GM12891 (cell line): ENCODE measurements around the gene CXCR3. TPM values are rescaled to one million over a fixed set of nuclear protein-coding genes. Genes with fewer than 3 reads are reported as not detected.
A peak's percentile ranks its signal among the peaks of the same experiment; 100 is the strongest.
"Not testable (repeated sequence)": the region's sequence is repeated elsewhere in the genome, so short reads cannot be mapped to it uniquely, and the experiment has no call there.

Source experiments
- DNase-seq: peaks from one replicate; pipeline ENCODE4 v3.0.0; 2011; ENCODE audit warnings: low spot score; ENCODE audit not compliant: insufficient read length
- FAIRE-seq: peaks from 2 replicates; lab custom pipeline; 2011; peaks lifted over from hg19 to GRCh38; lab: Jason Lieb, UNC
- PAX5 ChIP-seq: IDR thresholded peaks from 2 replicates; pipeline ENCODE4 v1.6.1; 2011; ENCODE audit warnings: low read length, moderate library complexity, mild to moderate bottlenecking; ENCODE audit not compliant: insufficient read depth, severe bottlenecking
- POLR2A ChIP-seq: IDR thresholded peaks from 2 replicates; pipeline ENCODE4 v1.6.1; 2011; ENCODE audit warnings: low read depth, low read length, control low read depth
- POLR2AphosphoS5 ChIP-seq: IDR thresholded peaks from 2 replicates; pipeline ENCODE4 v1.6.1; 2011; ENCODE audit warnings: low read depth, low read length, control low read depth
- POU2F2 ChIP-seq: IDR thresholded peaks from 2 replicates; pipeline ENCODE4 v1.6.1; 2011; ENCODE audit warnings: low read depth, mild to moderate bottlenecking, control low read depth, low read length, moderate library complexity
- SPI1 ChIP-seq: IDR thresholded peaks from 2 replicates; pipeline ENCODE4 v1.6.1; 2011; ENCODE audit warnings: low read depth, low read length, control low read depth
- TAF1 ChIP-seq: IDR thresholded peaks from 2 replicates; pipeline ENCODE4 v1.6.1; 2011; ENCODE audit warnings: low read depth, low read length, control low read depth
- polyA plus RNA-seq: library from polyadenylated mRNA; unstranded; fragments of >200 nt; gene quantifications from one replicate; pipeline ENCODE4 v1.2.1, GENCODE V29; 2012; ENCODE audit warnings: low read depth, missing spikeins, inconsistent platforms; ENCODE audit not compliant: missing spikeins

The CXCR3 gene
- 10.0 TPM for polyA plus RNA-seq

DNA sequence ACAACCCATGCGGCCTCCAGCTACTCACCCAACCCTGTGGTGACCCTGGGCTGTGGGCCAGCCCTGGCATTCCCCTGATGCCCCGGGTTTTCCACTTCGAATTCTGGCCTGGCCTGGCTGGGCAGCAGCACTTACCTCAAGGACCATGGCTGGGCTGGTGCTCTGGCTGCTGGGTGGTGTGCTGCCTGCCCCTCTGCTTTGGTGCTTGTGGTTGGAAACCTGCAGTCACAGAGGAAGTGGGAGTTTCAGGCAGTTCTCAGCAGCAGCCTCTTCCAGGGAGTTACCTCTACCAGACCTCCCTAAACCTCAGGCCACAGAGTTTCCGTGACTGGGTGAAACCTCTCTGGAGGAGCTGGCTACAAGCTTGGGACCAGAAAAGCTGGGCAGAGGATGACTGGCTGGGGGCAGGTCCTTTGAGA is at the start of gene CXCR3:
Gene CXCR3, minus strand, starts transcription at position 209 of the 419 bp plus-strand sequence. Its CDS starts 62 bp downstream, at position 147.
- TF ChIP-seq SPI1 (peak; percentile 96), TAF1 (no peak), POLR2A (no peak), POU2F2 (0 out of 2 replicates have a peak, but pooled peaks have one; percentile 35), POLR2AphosphoS5 (no peak)
- peak; percentile 39 for DNase-seq
- peak; percentile 99 for FAIRE-seq

DNA sequence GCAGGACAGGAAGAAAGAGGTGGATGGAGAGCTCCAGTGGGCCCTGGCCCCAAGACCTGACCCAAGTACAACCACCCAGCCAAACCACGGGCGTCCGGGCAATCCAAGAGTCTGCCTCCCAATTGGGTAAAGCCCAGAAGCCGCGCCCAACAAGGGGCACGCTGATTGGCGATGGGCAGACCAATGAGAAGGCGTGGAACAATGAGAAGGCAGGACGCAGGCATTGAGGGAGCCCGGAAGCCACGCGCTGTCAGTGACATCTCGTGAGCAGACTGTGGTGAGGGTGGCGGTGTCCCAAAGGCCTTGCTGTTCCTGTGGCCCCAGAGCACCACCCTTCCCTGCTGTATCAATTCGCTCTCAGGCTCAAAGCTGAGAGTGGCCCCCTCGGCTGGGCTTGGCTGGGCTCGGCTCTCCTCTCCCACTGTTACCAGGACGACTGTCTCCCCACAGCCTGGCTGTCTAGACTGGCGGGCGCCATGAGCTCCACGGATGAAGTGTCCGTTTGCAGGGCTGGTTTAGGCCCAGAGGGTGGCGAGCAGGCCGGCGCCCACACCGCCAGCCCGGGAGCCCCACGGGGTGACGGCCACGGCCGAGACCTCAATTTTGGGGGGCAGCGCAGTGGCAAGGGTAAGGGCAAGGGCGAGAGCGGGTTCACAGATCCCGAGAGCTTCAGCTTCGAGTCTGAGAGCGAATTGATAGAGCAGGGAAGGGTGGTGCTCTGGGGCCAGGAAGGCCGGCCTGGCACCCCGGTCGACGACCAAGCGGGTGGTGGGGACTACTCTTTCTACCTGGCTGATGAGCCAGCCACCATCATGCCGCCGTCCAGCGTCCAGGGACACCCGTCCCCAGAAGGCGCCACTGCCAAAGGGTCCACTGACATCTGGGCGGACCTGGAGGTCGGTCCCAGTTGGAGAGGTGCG is 49.3 kb upstream of the CXCR3 start, which contains the start of gene LOC101059915:
Gene LOC101059915, plus strand, starts transcription at position 219 of the 920 bp plus-strand sequence.
- no peak for TF ChIP-seq PAX5
- no peak for TF ChIP-seq POLR2AphosphoS5
- TF ChIP-seq SPI1: no peak
- no peak for TF ChIP-seq TAF1
- no peak for TF ChIP-seq POU2F2
- no peak for TF ChIP-seq POLR2A
- DNase-seq (no peak), FAIRE-seq (no peak)

DNA sequence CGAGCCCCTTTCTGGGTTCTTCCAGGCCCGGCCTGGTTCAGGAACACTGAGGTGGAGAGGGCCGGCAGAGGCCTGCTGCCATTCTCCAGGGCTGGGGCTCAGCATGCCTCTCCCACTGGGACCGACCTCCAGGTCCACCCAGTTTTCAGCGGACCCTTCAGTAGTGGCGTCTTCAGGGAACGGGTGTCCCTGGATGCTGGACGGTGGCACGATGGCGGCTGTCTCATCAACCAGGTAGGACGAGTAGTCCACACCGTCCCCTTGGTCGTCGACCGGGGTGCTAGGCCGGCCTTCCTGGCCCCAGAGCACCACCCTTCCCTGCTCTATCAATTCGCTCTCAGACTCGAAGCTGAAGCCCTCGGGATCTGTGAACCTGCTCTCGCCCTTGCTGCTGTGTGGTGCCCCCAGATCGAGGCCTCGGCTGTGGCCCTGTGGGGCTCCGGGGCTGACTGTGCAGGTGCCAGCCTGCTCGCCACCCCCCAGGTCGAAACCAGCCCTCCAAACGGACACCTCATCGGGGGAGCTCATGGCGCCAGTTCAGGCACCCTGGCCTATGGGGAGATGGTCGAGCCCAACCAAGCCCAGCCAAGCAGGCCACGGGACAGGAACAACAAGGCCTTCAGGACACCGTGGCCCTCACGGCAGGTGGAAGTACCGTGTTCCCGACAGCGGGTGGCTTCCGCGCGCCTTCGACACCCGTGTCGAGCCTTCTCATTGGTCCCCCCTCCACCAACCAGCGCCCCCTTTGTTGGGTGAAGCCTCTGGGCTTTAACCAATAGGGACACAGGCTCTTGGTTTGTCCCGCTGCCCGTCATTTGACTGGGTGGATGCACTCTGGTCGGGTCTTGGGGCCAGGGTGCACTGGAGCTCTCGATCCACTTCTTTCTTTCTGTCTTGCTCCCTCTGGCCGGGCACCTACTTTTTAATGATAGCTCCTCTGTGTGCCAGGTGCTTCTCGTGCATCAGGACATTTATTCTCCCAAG is 48.2 kb upstream of the CXCR3 start:
- DNase-seq (no peak), FAIRE-seq (no peak)
- TF ChIP-seq POU2F2 (no peak), POLR2AphosphoS5 (no peak), PAX5 (no peak), POLR2A (no peak), TAF1 (no peak), SPI1 (no peak)

DNA sequence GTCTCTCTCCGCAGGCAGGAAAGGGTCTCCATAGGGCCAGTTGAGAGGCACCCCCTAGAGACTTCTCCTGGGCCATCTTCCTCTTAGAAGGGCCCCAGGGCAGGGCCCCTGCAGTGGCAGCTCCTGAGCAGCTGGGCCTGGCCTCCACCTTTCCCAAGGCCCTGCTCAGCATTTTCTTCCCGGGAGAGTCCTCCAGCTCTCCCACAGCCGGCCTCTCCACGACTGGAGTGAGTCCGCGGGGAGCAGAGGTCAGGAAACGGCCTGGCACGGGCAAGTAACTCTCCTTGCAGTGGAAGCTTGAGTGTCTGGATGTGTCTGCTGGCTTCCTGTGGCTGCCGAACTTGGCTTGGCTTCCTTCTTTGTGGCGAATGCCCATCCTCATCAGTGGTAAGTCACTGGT is 47.4 kb upstream of the CXCR3 start:
- FAIRE-seq: no peak
- DNase-seq: no peak
- TF ChIP-seq TAF1 (no peak), POU2F2 (no peak), POLR2AphosphoS5 (no peak), POLR2A (no peak), PAX5 (no peak), SPI1 (no peak)

DNA sequence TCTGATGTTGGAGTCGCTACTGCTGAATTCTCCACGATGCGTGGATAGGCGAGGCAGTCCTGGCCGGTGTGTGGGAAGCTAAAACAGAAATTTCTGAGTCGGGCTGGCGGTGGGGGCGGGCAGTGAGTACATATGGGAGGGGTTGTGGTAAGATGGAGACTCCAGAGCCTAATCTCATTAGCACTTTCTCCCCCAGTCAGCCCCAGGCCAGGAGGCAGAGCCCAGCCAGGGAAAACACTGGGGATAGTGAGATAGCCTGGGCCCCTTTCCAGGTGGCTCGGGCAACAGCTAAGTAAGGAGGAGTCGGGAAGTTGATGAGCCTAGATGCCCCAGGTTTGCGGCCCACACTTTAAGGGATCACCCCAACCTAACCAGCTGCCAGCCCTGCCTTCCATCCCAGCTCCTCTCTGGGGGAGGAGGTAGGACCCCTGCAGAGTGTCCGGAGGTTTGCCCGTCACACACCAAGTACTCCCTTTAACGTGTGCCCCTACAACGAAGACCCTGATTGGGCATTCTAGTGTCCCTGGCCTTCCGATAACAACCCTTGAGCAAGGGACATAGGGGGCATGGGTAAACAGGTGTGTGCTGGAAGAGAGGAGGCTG is 46.7 kb upstream of the CXCR3 start:
- DNase-seq: no peak
- TF ChIP-seq POU2F2 (no peak), POLR2A (no peak), PAX5 (no peak)
- FAIRE-seq: no peak

DNA sequence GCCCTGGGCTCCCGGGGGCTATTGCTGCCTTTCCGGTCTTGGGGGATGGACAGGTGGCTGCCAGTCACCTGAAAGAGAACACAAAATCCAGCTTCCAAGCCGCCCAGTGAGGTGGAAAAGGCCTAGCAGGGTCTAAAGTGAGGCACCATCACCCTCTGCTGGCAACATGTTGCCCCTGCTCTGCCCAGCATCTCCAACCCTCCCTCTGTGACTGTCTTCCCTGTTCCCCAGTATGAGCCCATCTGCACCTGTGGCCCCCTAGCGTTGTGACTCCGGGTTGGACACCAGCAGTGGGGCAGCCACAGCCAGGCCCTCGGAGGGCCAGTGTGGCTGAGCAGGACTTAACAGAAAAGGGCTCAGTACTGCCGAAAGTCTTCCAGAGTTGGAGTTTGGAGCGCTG is 45.9 kb upstream of the CXCR3 start:
- DNase-seq: not testable (repeated sequence)
- FAIRE-seq: peak; percentile 47

DNA sequence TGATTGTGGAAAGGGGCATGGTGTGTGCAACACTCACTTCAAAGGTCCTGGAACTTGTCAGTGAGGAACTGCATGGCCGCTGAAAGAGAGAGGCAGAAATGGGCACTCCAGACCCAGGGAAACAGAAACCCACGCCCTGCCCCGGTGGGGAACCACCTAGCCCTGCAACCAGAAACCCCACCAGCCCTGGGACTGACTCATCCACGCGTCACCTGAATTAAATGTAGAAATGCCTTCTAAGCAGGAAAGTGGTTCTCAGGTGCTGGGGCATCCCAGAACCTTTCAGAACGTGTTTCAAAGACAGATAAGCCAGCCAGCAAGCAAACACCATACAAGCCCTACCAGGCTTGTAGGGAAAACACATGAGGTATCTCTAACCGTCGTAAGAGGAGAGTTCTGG is 44.9 kb upstream of the CXCR3 start:
- not testable (repeated sequence) for DNase-seq, FAIRE-seq

DNA sequence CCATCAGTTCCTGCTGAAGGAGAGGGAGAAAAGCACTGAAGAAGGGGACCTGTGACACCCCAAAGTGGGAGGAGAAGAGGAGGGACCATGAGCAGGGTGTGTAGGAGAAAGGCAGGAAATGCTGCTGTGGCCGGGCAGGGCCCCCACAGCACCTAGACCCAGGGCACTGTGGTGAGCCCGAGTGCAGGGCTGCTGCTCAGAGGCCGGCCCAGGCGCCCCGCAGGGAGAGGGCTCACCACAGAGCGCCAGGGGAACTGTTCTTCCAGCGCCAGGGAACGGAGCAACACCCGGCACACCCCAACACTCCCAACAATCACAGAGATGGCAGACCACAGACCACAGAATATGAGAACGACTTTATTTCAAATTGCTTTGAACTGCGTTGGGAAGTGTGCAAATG is 44.3 kb upstream of the CXCR3 start:
- not testable (repeated sequence) for FAIRE-seq, DNase-seq

DNA sequence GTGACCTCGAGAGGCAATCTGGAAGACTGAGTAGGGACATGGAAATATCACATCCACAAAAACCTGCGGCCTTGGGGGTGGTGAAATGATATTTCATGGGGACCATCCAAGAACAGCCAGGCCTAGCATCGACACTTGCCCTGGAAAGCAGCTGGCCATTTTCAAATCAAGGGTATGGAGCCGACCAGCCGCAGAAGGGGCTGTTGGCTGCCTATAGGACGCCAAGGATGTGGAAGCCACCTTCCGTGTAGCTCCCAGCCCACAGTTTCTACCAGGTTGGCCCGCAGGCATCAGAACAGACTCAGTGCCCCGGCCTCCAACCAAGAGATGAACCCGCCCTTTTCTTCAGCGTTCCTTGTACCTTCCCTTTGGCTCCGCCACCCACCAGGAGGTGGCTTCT is 43.6 kb upstream of the CXCR3 start:
- no peak for TF ChIP-seq POLR2A
- TF ChIP-seq POLR2AphosphoS5: no peak
- no peak for TF ChIP-seq TAF1
- no peak for TF ChIP-seq PAX5
- TF ChIP-seq SPI1: no peak
- FAIRE-seq (no peak), DNase-seq (no peak)
